H1 (cell line): ENCODE results near the gene CLN6.

Experiments
- CTCF ChIP-seq, 3 experiments: IDR thresholded peaks; 1 replicate in 2 of 3; 2 replicates in 1 of 3; pipeline versions ENCODE4 v1.5.1 to v1.6.1; 2011; ENCODE audit warnings: low read length in 3 of 3, mild to moderate bottlenecking in 3 of 3, inconsistent platforms in 2 of 3, low read depth in 1 of 3, moderate library complexity in 1 of 3; ENCODE audit not compliant: insufficient read depth in 1 of 3; ENCODE audit errors: control extremely low read depth in 1 of 3
- FOSL1 ChIP-seq: IDR thresholded peaks from 2 replicates; pipeline ENCODE4 v1.6.1; 2011; ENCODE audit warnings: mild to moderate bottlenecking, low read depth, low read length, moderate library complexity; ENCODE audit not compliant: insufficient read depth
- SP1 ChIP-seq: IDR thresholded peaks from 2 replicates; pipeline ENCODE4 v1.6.1; 2011; ENCODE audit warnings: low read depth, low read length
- SRF ChIP-seq: IDR thresholded peaks from 2 replicates; pipeline ENCODE4 v1.6.1; 2011; ENCODE audit warnings: mild to moderate bottlenecking, low read depth, low read length, moderate library complexity
- ZNF274 ChIP-seq: IDR thresholded peaks from 2 replicates; pipeline ENCODE4 v1.7.0; 2012; ENCODE audit warnings: low read length, borderline replicate concordance; ENCODE audit errors: extremely low read depth

DNA sequence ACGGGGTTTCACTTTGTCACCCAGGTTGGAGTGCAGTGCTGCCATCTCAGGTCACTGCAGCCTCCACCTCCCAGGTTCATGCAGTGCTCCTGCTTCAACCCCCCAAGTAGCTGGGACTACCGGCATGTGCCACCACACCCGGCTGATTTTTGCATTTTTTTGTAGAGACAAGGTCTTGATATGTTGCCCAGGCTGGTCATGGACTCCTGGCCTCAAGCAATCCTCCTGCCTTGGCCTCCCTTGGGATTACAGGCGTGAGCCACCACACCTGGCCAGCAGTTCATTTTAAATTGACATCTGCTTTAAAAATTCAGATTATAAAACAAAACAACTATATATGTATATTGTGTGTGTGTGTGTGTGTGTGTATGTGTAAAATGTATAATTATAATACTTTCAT, 62.7 kb downstream of the CLN6 start:
- TF ChIP-seq CTCF (IDR thresholded peaks at IDR 0.05; ENCODE audit: control extremely low read depth in 1 of 3, insufficient read depth in 1 of 3, low read depth in 1 of 3, low read length in 3 of 3) (no peak), ZNF274 (no peak), SP1 (no peak), FOSL1 (no peak), SRF (no peak)
